PC-3 (cell line): Measurements from ENCODE around the gene PPP2CA. TPM values are rescaled to one million over a fixed set of nuclear protein-coding genes. Genes with fewer than 3 reads are reported as not detected.
A peak's percentile ranks its signal among the peaks of the same experiment; 100 is the strongest.
"Not testable (repeated sequence)": the region's sequence is repeated elsewhere in the genome, so short reads cannot be mapped to it uniquely, and the experiment has no call there.

Experiments
- ATAC-seq: fragments of 200-7000 bp; cut with Tn5 transposase; 2 replicates; pipeline ENCODE4 v1.9.1; 2020; ENCODE audit warnings: mild to moderate bottlenecking, moderate library complexity
- BruUV-seq: library from RNA; stranded (reverse); fragments of 400-500 nt; replicated peaks from 2 replicates; lab custom pipeline; 2021; lab: Mats Ljungman, UMichigan
- CTCF ChIA-PET: fragments of 300-600 bp; sonication (Branson Sonifier 250); formaldehyde crosslinking; loops from one replicate; lab custom pipeline; 2022; ENCODE audit warnings: antibody characterized with exemption; lab: Charles Lee
- POLR2A ChIA-PET: fragments of 300-600 bp; sonication (Branson Sonifier 250); formaldehyde crosslinking; loops from one replicate; lab custom pipeline; 2022; ENCODE audit warnings: antibody characterized with exemption; ENCODE audit not compliant: unreplicated experiment; lab: Charles Lee
- DNase-seq: peaks from one replicate; pipeline ENCODE4 v3.0.0-alpha.2; 2015
- H2AFZ ChIP-seq: fragments of 300-600 bp; sonication (generic); 2 replicates; pipeline ENCODE4 v1.6.0; 2016; ENCODE audit warnings: antibody characterized with exemption, low read length
- H3F3A ChIP-seq: fragments of 300-600 bp; sonication (generic); one replicate; pipeline ENCODE4 v1.6.0; 2017; ENCODE audit warnings: antibody characterized with exemption, low read length, control low read depth, mild to moderate bottlenecking; ENCODE audit not compliant: unreplicated experiment
- H3K27ac ChIP-seq: fragments of 300-600 bp; sonication (generic); 2 replicates; pipeline ENCODE4 v1.5.1; 2016; ENCODE audit warnings: mild to moderate bottlenecking, low read length
- H3K27me3 ChIP-seq: fragments of 300-600 bp; sonication (generic); 2 replicates; pipeline ENCODE4 v1.6.1; 2016; ENCODE audit warnings: low read length, mixed read lengths
- H3K36me3 ChIP-seq: fragments of 300-600 bp; sonication (generic); 2 replicates; pipeline ENCODE4 v1.6.1; 2016; ENCODE audit warnings: low read depth, mixed run types, low read length, mixed read lengths
- H3K4me1 ChIP-seq: fragments of 300-600 bp; sonication (generic); 2 replicates; pipeline ENCODE4 v1.5.1; 2016; ENCODE audit warnings: low read length; ENCODE audit not compliant: insufficient read depth
- H3K4me2 ChIP-seq: fragments of 300-600 bp; sonication (generic); 2 replicates; pipeline ENCODE4 v1.6.0; 2016; ENCODE audit warnings: low read length
- H3K4me3 ChIP-seq: fragments of 300-600 bp; sonication (generic); 2 replicates; pipeline ENCODE4 v1.5.1; 2016; ENCODE audit warnings: mild to moderate bottlenecking, low read length, mixed read lengths
- H3K79me2 ChIP-seq: fragments of 300-600 bp; sonication (generic); 2 replicates; pipeline ENCODE4 v1.6.1; 2017; ENCODE audit warnings: low read length, mixed read lengths
- H3K9ac ChIP-seq: fragments of 300-600 bp; sonication (generic); 2 replicates; pipeline ENCODE4 v1.6.0; 2016; ENCODE audit warnings: mild to moderate bottlenecking, low read length
- H3K9me2 ChIP-seq: fragments of 300-600 bp; sonication (generic); replicated peaks from 2 replicates; pipeline ENCODE4 v1.6.1; 2016; ENCODE audit warnings: mixed run types, low read length, mixed read lengths
- H3K9me3 ChIP-seq: fragments of 300-600 bp; sonication (generic); 2 replicates; pipeline ENCODE4 v1.6.1; 2016; ENCODE audit warnings: low read length, mixed read lengths
- H4K20me1 ChIP-seq: fragments of 300-600 bp; sonication (generic); 2 replicates; pipeline ENCODE4 v1.6.1; 2016; ENCODE audit warnings: low read length, mixed read lengths
- EZH2 ChIP-seq: fragments of 300-600 bp; sonication (generic); IDR thresholded peaks from one replicate; pipeline ENCODE4 v1.6.1; 2017; ENCODE audit warnings: antibody characterized with exemption, mild to moderate bottlenecking, low read length; ENCODE audit not compliant: unreplicated experiment
- EZH2phosphoT487 ChIP-seq: fragments of 300-600 bp; sonication (generic); IDR thresholded peaks from 2 replicates; pipeline ENCODE4 v1.6.1; 2018; ENCODE audit warnings: mild to moderate bottlenecking, antibody characterized with exemption, low read length, borderline replicate concordance
- intact Hi-C: fragments of 100-400 bp; cut with micrococcal nuclease; formaldehyde crosslinking; loops from 2 replicates; pipeline ENCODE4 v1.9.0; 2023
- total RNA-seq: library from RNA; depleted of rRNA; stranded (reverse); fragments of >200 nt; gene quantifications from 2 replicates; pipeline ENCODE4 v1.2.3, GENCODE V29; 2014
- TF ChIP-seq, protein P1 (sequence below): fragments of 300-600 bp; sonication (generic); conservative IDR thresholded peaks from 2 replicates; pipeline ENCODE4 v1.5.1; 2017; ENCODE audit warnings: antibody characterized with exemption, low read depth, mild to moderate bottlenecking, low read length

PPP2CA gene
- total RNA-seq, 1 experiment from 2014 or later: 184 TPM

DNA sequence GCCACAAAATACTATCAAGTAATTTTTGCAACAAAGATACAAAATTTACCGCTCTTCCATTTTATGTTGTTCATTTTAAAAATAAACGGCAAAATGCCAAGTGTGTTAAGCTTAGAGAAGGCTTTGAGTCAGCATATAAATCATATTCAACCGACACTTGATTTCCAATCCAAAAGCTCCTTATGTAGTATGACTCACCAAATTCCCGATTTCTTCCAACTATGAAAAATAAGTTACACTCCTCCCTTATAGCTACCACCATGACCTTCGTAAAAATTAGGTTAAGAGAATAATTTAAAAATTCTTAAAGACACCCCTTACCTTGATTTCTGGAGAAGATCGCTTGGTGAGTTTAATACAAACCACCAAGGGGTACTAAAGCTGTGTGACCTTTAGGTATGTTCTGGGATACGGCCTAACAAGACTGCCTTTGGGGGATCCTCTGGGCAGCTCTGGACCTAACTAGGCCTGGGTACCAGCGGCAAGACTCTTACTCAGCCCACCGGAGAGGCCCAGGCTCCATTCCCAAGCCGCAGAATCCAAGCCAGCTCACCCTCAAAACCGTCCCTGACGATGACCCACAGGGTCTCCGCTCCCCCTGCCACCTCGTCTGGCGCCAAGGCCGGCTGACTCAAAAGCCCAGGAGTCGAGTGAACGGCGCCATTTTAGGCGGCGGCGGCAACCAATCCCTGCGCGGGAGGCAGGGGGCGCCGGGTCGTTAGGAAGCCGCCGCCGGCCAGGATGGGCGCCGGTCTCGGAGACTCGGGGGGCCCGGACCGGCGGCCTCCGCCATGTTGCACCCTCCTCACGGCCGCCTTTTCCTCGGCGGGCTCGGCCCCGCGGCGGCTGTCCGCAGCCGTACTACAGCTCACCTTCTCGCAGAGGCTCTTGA lies 739 bp downstream of the PPP2CA start:
- H3K36me3 ChIP-seq: 0 out of 2 replicates have a peak, but pooled peaks cover 12% of the 10 kb centered on the region
- peaks cover 46% of the 10 kb centered on the region for H4K20me1 ChIP-seq
- H3K4me3 ChIP-seq: peak overlapping the region; percentile 100
- peaks cover 22% of the 10 kb centered on the region for H3K4me1 ChIP-seq
- ATAC-seq: peak; percentile 29
- peak overlapping the region; percentile 96 for H3K27ac ChIP-seq
- no peaks in the 10 kb centered on the region for H3K27me3 ChIP-seq
- H3K4me2 ChIP-seq: peak overlapping the region; percentile 87
- peak overlapping the region; percentile 100 for H3K9ac ChIP-seq
- H2AFZ ChIP-seq: peak overlapping the region; percentile 68
- H3K79me2 ChIP-seq: peaks cover 73% of the 10 kb centered on the region
- peak; percentile 78 for DNase-seq
- H3K9me2 ChIP-seq: no peaks in the 10 kb centered on the region
- intact Hi-C loops: loop anchor here (2.0 kb wide), 1 partner anchor 48 kb away; the partner anchor contains the start of gene SKP1
- H3F3A ChIP-seq: no peaks in the 10 kb centered on the region
- no peak for TF ChIP-seq EZH2phosphoT487
- TF ChIP-seq EZH2: no peak
- TF ChIP-seq, protein P1, sequence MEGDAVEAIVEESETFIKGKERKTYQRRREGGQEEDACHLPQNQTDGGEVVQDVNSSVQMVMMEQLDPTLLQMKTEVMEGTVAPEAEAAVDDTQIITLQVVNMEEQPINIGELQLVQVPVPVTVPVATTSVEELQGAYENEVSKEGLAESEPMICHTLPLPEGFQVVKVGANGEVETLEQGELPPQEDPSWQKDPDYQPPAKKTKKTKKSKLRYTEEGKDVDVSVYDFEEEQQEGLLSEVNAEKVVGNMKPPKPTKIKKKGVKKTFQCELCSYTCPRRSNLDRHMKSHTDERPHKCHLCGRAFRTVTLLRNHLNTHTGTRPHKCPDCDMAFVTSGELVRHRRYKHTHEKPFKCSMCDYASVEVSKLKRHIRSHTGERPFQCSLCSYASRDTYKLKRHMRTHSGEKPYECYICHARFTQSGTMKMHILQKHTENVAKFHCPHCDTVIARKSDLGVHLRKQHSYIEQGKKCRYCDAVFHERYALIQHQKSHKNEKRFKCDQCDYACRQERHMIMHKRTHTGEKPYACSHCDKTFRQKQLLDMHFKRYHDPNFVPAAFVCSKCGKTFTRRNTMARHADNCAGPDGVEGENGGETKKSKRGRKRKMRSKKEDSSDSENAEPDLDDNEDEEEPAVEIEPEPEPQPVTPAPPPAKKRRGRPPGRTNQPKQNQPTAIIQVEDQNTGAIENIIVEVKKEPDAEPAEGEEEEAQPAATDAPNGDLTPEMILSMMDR: no peak
- ChIA-PET POLR2A (interaction anchor here (0.6 to 2.4 kb wide), 3 partner anchors 20 to 153 kb away, joined by 5 to 16 read pairs (median 15); no protein-coding TSS in a partner anchor), CTCF (no interaction called here)
- BruUV-seq: no TSS peak
- H3K9me3 ChIP-seq: no peaks in the 10 kb centered on the region

DNA sequence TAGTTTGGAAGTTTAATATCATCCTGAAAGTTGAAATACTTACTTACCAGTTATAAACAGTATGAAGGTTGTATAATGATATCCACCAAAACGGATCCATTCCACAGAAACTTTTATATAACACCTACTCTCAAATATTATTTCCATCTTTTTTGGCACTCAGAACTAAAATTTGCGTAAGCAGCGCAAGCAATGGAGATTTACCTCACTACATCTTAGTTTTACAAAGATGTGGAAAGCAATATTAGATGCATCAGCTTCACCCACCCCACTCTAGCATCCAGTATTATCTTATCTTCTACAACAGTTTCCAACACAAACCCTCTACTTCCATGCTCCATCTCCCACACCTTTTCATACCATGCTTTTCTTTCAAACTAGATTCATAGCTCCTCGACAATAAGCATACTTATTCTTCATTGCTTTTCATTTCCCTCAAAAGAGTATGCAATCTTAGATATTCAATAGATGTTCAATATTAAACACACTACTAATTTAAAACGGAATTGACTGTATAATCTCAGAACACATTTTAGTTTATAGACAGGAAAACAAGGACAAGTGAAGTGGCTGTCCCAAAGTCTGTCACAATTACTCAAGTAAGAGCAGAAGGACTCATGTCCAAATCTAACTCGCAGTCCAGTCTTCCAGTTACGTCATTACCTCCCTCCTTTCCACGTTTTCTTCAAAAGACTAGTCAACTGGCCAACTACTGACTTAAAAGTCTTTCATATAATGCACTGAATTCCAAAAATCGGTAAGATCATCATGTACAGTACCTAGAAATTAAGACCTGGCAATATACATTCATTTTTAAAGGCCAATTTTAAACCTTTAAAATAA lies 2.2 kb downstream of the PPP2CA start:
- DNase-seq (peak; percentile 7), ATAC-seq (no peak)
- H3K9ac ChIP-seq: peak overlapping the region; percentile 100; the same call in 1 of the 2 replicates
- H3F3A ChIP-seq: no peaks in the 10 kb centered on the region
- 0 out of 2 replicates have a peak, but pooled peaks cover 12% of the 10 kb centered on the region for H3K36me3 ChIP-seq
- H3K4me1 ChIP-seq: peaks cover 22% of the 10 kb centered on the region
- intact Hi-C loops: loop anchor here (2.0 kb wide), 1 partner anchor 47 kb away; the partner anchor contains the start of gene SKP1
- peak overlapping the region; percentile 87 for H3K4me2 ChIP-seq
- BruUV-seq: no TSS peak
- ChIA-PET POLR2A (interaction anchor here (0.6 kb wide), 1 partner anchor 517 kb away, joined by 3 read pairs; no protein-coding TSS in a partner anchor), CTCF (no interaction called here)
- TF ChIP-seq EZH2phosphoT487 (no peak), EZH2 (no peak)
- TF ChIP-seq, protein P1: no peak
- H4K20me1 ChIP-seq: peaks cover 60% of the 10 kb centered on the region
- H3K9me2 ChIP-seq: no peaks in the 10 kb centered on the region
- peak overlapping the region; percentile 100 for H3K4me3 ChIP-seq
- H3K79me2 ChIP-seq: peaks cover 88% of the 10 kb centered on the region
- H3K27me3 ChIP-seq: no peaks in the 10 kb centered on the region
- H2AFZ ChIP-seq: no peak overlapping the region
- H3K9me3 ChIP-seq: no peaks in the 10 kb centered on the region
- no peak overlapping the region for H3K27ac ChIP-seq

DNA sequence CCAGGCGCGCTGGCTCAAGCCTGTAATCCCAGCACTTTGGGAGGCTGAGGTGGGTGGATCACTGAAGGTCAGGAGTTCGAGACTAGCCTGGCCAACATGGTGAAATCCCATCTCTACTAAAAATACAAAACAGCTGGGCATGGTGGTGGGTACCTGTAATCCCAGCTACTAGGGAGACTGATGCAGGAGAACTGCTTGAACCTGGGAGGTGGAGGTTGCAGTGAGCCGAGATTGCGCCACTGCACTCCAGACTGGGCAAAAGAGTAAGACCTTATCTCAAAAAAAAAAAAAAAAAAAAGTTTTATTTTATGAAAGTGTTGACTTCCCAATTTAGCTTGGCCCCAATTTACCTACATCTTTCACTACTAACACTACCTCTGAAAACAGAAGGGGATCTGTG lies 4.2 kb downstream of the PPP2CA start:
- H3K9me3 ChIP-seq, H3K9me2 ChIP-seq, H3F3A ChIP-seq, H3K27ac ChIP-seq, intact Hi-C loops, POLR2A ChIA-PET, DNase-seq, ATAC-seq, H3K9ac ChIP-seq, H2AFZ ChIP-seq, BruUV-seq, H3K27me3 ChIP-seq, H3K4me3 ChIP-seq, CTCF ChIA-PET: not testable (repeated sequence)
- Histone ChIP-seq H3K79me2 (peaks cover 97% of the 10 kb centered on the region), H3K36me3 (peaks cover 14% of the 10 kb centered on the region; the same call in 1 of the 2 replicates), H3K4me1 (peaks cover 15% of the 10 kb centered on the region), H4K20me1 (peaks cover 77% of the 10 kb centered on the region), H3K4me2 (peak overlapping the region; percentile 87; the same call in 1 of the 2 replicates)
